ENCODE results near the gene SPIN2A.
"Not testable (repeated sequence)": the region's sequence is repeated elsewhere in the genome, so short reads cannot be mapped to it uniquely, and the experiment has no call there.

The SPIN2A gene

DNA sequence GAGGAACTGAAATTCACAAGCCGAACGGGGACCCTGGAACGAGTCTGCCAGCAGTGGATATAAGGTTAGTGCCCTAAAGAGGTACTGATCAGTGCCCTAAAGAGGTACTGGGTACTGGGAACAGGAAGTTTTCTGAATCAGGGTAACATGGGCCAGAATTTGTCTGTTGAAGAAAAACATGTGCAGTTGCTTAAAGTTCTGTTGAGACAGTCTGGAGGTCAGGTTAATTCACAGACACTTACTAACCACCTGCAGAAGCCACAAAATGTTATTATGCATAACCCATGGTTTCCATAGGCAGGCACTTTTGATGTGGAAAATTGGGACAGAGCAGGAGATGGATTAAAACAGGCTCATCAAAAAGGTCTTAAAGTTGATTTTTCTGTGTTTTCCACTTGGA lies 33.7 kb downstream of the SPIN2A start:
- Histone ChIP-seq H3K4me1 (ENCODE audit: control insufficient read depth, insufficient read depth, low read length) (no peaks in the 10 kb centered on the region), H3K9ac (ENCODE audit: low read depth, low read length) (no peak overlapping the region), H3K9me3 (ENCODE audit: control insufficient read depth, insufficient read depth, low read length) (peaks cover 40% of the 10 kb centered on the region), H3K36me3 (ENCODE audit: control insufficient read depth, insufficient read depth, low read length) (peaks cover 7% of the 10 kb centered on the region; the same call in 1 of the 2 replicates), H3K27me3 (ENCODE audit: control insufficient read depth, insufficient read depth, low read length) (no peaks in the 10 kb centered on the region), H3K4me3 (ENCODE audit: low read depth, low read length) (no peak overlapping the region), H3K27ac (ENCODE audit: low read depth, low read length) (no peak overlapping the region)

DNA sequence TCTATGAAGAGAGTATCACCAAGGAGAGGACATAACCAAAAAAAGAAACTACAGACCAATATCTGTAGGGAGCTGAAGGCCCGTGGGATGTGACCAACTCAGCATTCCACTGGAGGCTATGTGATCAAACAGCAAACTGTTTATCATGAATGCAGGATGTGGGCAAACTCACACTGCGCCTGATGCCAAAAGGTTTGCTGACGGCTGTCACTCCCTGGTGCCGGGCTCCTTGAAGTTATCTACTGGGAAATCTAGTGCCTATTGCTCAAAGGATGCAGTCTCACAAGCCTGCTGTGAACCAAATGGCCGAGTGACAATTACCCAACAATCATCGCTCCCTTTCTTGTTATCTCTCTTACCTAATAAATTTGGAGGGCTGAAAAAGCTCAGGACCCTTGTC lies 34.3 kb downstream of the SPIN2A start:
- H3K9ac ChIP-seq (ENCODE audit: low read depth, low read length); H3K27me3 ChIP-seq (ENCODE audit: control insufficient read depth, insufficient read depth, low read length); H3K4me3 ChIP-seq (ENCODE audit: low read depth, low read length): not testable (repeated sequence)

More for the DNA sequence above, 34.3 kb downstream of the SPIN2A start:
- peaks cover 36% of the 10 kb centered on the region for H3K9me3 ChIP-seq (ENCODE audit: control insufficient read depth, insufficient read depth, low read length)
- H3K27ac ChIP-seq (ENCODE audit: low read depth, low read length); H3K36me3 ChIP-seq (ENCODE audit: control insufficient read depth, insufficient read depth, low read length); H3K4me1 ChIP-seq (ENCODE audit: control insufficient read depth, insufficient read depth, low read length): not testable (repeated sequence)

Measured in HUES48 (cell line).